HG02943 (cell line): ENCODE results near the gene TBC1D8.
"Not testable (repeated sequence)": the region's sequence is repeated elsewhere in the genome, so short reads cannot be mapped to it uniquely, and the experiment has no call there.

Experiments used
- ATAC-seq: cut with Tn5 transposase; IDR thresholded peaks from one replicate; pipeline ENCODE4 v1.9.1; 2021; ENCODE audit warnings: mild to moderate bottlenecking, low read depth, moderate library complexity; ENCODE audit not compliant: unreplicated experiment

The TBC1D8 gene

DNA sequence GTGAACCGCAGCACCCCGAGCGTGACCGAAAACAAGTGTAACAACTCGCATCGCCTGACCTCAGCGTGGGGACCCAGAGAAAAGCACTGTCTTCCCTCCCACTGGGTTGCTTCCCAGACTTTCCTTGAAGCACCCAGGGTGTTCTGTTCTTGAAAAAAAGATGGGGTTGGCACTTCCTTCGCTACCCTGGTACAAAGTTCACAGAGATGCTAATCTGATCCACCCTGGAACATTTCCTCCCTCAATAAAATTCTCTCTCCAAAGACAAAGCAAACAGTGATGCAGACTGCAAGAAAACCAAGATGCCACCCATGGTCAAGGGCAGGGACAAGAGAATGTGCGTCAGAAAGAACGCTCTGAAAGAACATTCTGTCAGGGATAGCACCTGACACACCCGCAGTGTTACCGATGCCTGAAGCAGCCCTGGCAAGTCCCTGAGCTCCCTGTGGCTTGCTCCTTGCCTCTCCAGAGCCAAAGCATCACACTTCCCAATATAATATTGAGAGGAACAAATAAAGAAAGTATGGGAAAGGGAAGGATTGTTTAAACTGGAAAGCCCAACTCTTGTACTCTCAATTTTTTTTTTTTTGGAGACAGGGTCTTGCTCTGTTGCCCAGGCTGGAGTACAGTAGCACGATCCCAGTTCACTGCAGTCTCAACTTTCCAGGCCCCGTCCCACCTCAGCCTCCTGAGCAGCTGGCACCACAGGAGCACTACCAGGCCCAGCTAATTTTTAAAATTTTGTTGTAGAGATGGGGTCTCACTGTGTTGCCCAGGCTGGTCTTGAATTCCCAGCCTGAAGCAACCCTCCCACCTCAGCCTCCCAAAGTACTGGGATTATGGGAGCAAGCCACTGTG is 70.7 kb downstream of the TBC1D8 start:
- ATAC-seq = no peak

DNA sequence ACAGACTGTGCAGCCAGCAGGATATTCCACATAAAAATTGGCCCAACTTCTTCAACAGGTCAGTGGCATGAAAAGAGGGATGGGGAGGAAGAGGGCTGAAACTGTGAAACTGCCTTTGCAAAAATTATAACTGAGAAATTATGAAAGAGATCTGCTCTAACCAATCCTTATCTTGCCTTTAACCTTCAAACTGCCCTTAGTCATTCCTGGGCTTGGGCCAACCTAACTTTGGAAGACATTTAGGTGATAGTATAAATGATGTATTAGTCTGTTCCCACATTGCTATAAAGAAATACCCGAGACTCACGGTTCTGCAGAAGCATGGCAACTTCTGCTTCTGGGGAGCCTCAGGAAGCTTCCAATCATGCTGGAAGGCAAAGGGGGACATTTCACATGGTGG is 74.6 kb downstream of the TBC1D8 start:
- ATAC-seq = no peak

DNA sequence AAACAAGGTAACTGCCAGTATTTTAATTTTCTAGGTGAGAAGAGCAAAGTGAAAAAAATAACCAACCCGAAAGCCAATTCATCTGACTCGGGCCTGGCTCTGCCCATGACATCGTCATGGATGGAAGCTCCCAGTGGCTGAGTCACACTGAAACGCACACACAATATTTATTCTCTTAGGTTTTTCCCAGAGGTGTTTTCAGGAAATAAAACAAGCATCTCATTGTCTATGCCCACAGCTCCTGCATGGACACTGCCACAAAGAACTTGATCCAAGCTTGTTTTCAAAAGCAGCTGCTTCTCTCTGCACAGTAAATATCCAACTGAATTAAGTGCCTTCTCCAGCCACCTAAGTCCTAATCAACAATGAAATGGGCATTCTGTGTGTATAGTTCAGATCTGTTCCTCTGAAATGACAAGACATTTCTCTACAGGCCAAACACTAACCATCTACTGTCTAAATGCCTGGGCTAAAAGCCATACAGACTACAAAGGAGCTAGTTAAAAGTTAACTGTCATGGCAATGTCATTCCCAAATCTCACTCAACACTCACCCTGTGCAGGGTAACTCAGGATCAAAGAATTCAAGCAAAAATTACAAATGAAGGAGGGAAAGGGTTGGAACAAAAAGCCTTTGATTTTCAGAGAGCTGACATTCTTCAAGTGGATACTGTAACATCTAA is 86.2 kb downstream of the TBC1D8 start:
- ATAC-seq = no peak

DNA sequence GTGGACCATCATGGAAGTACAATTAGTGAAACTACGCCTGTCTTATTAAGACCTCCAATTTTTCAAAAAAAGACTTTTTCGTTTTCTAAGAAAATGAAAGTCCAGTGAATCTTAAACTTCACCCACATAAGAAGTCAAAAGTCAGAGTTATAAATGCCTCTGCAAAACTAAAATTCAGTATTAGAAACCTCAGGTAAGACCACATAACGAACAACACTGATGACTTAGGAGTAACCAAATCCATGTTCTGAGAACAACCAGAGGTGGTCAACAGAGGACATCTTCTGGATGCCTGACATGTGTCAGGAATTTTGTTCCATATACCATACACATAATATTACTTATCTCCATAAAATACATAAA is 86.7 kb downstream of the TBC1D8 start:
- no peak for ATAC-seq

DNA sequence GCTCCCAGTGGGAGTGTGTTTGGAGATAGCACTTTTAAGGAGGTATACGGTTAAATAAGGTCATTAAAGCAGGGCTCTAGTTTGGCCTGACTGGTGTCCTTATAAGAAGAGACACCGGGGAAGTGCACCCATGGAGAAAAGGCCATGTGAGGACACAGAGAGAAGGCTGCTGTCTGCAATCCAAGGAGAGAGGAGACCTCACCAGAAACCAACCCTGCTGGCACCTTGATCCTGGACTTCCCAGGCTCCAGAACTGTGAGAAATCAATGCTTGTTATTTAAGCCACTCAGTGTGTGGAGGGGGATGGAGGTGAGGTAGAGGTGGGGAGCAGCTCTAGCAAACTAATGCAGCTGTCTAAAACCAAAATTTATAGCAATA is 87.1 kb downstream of the TBC1D8 start:
- ATAC-seq = no peak

DNA sequence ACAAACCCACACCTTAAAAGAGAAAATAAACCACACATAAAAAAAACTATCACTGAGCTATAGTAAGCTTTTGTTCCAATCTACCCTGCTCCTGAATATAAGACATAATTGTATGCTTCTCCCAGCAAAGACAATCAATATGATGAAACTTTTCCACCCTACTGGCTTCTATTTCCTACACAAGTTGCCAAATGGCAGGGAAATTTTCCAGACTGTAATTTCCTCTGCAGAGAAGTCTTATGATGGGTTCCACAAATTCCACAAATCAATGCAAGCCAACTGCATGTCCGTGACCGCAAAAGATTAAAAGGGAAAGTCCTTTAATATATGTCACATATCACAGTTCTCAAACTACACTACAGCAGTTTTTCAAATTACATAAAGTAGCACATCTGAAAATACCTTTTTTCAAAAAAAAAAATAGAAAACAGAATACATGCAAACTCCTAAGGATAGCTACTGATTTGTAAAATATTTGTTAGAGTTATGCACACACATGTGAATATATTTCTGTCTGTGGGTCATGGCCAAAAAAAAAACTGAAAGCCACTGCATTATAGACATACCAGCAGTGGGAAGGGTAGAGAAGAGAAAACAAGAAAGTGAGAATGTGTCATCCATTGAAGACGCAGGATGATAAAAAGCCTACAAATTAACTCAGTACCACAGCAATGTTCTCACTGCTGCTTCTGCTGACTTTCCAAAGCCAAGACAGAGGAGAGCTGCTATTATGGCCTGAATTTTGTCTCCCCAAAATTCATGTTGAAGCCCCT is 87.6 kb downstream of the TBC1D8 start:
- no peak for ATAC-seq

DNA sequence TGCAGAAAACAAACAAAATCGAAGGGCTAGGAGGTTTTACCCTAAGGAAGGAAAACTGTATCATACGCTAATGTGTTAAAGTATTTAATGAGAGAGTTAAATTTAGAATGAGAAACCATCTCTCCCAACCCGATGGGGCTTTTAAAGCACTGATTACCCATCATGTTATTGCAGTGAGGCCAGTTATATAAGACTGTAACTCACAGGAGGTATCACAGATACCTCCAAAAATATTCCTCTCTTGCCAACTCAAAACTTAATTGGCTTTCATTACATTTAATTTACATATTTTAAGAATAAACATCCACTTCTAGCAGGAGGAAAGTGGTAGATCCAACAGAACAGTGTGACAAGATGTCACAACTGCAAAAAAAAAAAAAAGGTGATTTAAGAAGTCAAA is 92.8 kb downstream of the TBC1D8 start:
- ATAC-seq = no peak

DNA sequence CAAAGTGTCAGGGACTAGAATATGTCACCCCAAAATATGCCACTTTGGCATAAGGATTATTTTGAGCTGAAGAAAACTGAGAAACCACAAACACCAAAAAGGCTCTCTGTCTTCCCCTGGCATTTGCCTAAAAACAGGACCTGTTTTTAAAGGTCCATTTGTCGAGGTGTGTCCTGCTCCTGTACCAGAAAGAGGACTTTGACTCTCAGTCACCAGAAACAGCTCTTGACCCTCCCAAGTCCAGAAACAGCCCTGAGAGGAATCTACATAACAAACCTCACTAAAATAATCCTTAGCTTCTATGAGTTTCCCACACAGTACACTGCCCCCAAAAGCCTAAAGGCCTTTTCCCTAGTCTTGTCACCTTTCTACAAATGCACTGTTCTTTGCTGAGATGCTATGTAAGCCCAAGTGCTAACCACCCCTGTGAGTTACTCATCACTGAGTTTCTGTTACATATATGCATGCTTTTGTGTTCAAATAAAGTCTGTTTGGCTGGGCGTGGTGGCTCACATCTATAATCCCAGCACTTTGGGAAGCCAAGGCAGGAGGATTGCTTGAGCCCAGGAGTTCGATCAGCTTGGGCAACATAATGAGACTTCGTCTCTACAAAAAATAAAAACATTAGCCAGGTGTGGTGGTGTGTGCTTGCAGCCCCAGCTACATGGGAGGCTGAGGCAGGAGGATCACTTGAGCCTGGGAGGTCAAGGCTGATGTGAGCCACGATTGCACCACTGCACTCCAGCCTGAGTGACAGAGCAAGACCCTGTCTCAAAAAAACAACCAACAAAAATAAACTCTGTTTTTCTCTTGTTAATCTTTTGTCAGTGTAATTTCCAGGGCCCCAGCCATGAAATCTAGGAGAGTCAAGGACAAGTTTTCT is 93.9 kb downstream of the TBC1D8 start:
- ATAC-seq = no peak

DNA sequence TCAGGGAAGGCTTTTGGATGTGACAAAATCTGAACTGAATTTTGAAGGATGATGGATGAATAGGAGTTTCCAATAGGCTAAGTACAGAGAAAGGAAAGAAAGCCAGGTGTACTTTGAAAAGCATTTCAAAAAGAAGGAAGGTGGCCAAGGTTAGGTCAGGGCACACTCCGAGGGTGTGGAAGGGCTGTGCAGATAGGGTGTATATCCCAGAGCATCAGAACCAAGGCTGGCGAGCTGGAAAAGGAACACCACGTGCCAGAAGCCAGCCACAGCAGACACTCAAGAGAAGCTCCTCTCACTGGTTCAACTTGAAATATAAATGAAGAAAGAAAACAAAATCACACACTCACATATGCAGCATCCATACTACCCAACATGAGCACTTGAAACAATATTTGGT is 98.1 kb downstream of the TBC1D8 start:
- no peak for ATAC-seq

DNA sequence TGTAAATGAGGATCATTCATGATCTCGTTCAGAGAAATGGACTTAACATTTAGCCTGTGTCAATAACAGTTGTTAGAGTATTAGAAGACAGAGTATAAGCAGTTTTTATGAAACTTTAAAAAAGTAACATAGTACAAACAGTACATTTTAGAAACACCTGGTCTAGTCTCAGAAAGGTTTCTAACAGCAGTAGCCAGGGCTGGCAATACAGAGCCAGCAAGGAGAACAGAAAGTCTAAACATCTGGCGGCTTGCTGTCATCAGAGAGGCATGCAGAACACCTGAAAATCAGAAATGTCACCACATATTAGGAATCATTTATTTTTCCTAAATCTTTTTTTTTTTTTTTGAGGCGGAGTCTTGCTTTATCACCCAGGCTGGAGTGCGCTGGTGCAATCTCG is 99.0 kb downstream of the TBC1D8 start:
- ATAC-seq = no peak

DNA sequence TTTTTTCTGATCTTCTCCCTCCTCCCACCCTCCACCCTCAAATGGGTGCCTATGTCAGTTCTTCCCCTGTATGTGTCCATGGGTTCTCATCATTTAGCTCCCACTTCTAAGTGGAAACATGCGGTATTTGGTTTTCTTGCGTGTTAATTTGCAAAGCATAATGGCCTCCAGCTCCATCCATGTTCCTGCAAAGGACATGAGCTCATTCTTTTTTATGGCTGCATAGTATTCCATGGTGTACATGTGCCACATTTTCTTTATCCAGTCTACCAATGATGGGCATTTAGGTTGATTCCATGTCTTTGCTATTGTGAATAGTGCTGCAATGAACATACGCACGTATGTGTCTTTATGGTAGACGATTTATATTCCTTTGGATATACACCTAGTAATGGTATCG is 100.3 kb downstream of the TBC1D8 start:
- not testable (repeated sequence) for ATAC-seq

DNA sequence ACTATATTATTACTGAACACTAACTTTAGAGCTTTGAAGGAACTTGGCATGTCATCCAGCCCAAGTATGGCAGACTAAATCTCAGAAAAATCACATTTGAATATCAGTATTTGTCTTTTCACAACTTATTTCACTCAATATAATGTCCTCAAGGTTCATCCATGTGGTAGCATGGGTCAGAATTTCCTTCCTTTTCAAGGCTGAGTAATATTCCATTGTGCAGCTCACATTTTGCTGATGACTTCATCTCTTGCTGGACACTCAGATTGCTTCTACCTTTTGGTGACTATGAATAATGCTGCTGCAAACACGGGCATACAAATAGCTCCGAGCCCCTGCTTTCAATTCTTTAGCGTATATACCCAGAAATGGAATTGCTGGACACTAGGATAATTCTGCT is 102.4 kb downstream of the TBC1D8 start:
- ATAC-seq = no peak

DNA sequence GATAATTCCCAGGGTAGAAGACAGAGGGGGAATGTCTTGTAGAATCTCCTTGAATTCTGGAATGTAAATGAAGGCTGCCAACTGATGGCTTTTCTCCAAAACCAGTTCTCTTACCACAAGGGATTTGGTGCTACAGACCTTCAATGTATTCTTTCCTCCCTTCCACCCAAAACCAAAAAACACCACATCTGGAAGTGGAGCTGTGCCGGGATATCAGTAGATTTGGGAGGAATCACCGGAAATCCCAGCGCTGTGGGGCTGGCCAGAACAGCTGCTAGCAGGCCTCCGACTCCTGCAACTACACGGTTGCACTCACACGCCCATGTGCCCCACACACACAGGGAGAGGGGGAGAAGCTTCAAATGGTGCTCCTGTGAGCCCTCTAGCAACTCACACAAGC is 103.4 kb downstream of the TBC1D8 start:
- no peak for ATAC-seq

DNA sequence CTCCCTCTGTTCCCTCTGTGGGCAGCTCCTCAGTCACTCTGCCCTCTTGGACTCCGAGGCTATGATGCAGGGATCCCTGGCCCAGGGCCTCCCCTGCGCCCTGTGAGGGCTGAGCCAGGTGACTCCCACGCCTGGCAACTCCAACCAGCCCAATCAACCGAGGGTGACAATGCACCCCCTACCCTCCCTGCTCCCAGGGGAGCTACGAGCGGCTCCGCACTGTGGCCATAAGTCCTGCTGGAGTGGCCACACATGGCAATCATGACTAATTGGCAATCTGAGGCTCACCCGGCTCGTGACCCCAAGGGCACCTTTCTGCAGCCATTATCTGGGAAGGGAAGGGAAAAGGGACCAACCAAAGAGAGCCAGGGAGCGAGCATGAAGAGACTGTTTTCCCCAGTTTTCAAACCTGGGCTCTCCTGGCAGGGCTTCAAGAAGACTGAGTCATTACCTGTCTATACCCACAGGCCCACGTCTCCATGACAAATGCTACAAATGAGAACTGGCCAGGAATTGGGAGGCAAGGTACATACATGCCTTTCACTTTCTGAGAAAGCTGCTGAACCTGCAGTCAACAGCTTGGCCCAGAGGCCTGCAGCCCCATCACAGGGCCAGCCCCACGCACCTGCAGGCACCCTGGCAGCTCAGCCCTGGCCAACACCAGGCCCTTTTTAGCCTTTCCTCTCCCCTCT is 104.0 kb downstream of the TBC1D8 start:
- no peak for ATAC-seq

DNA sequence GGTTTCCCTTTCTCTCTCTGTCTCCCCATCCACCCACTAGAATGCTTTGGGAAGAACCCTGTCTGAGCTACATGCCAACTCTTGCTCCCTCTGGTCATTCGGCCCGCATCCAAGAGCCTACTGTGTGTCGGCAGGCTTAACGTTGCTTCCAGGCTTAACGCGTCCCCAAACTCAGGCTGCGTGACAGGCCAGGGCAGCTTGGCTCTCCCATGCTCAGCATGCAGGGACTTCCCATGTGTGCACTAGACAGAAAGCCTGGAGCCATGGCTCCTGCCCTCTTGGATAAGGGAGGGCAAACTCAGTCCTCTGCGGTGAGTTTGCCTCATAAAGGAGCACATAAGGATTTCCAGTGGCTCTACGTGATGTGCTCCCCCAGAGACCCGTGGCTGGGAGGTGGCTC is 105.9 kb downstream of the TBC1D8 start:
- ATAC-seq = no peak

DNA sequence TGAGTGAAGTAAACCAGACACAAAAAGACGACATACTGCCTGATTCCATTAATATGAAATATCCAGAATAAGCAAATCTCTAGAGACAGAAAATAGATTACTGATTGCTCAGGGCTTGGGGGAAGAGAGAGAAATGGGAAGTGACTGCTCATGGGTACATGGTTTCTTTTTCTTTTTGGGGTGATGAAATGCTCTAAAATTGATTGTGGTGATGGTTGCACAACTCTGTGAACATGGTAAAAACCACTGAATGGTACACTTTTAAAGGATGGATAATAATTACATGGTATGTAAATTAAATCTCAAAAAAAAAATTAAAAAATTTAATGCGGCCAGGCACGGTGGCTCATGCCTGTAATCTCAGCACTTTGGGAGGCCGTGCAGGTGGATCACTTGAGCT is 109.8 kb downstream of the TBC1D8 start:
- no peak for ATAC-seq

DNA sequence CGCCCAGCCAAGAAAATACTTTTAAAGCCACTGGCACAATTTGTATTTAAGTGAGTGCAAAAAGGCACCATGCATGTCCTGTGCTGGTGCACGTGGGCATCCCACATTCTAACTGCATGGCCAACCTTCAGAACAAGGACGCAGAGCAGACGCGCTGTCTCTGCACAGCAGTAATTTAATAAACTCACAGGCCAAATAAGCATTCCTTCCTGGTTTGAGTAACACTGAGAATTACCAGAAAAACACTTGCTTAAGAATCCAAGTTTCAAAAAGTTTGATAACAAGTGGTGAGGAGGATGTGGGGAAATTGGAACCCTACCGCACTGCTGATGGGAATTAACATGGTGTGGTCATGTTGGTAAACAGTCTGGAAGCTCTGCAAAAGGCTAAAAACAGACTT is 110.4 kb downstream of the TBC1D8 start:
- no peak for ATAC-seq

DNA sequence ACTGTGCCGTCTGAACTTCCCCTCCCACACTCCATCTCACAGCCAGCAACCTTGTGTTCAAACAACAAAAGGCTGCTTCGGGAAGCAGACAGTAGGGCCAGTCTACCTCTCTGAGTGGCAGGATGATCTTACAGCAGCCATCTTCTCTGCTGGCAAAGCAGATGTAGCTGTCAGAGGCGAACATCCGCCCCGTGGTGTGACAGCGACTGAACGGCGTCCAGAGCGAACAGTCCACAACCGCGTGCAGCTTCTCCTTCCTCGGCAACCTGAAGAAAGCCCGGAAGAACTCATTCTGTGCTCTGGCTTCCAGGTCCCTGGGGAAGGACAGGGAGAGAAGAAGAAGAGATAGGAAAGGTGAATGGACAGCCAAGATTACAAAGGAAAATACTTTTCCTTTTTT is 111.1 kb downstream of the TBC1D8 start:
- no peak for ATAC-seq

DNA sequence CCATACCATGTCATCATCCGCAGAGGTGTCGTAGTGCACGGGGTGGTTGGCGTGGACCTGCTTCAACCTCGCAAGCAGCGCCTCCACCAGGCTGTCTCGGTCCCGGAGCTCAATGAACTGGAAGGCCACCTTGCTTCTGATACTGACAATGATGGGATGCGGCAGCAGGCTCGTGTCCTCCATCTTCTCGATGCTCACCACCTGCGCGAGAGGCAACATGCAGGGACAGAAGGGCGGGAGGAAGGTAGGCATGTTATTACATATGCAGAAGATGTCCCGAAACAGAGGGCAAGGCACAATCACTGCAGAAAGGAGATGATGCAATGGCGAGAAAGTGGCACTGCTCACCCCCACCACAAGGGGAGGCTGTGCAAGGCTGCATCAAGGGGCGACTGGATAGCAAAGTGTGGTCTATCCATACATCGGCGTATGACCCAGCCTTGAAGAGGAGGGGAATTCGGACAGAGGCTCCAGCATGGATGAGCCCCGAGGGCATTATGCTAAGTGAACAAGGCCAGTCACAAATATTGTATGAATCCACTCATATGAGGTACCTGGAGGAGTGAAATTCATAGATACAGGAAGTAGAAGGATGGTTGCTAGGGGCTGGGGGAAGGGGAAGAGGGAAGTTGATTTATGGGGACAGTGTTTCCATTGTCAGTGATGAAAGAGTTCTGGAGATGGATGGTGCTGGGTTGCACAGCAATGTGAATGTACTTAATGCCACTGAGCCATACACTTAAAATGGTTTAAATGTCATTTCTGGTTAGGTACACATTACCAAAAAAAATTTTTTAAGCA is 112.5 kb downstream of the TBC1D8 start:
- ATAC-seq = no peak
